SKM-1 (cell line): ENCODE data around the gene MRPL17.

Experiments used
- DNase-seq: peaks from one replicate; lab custom pipeline; 2025; ENCODE audit not compliant: unreplicated experiment; lab: John Stamatoyannopoulos, UW

MRPL17 gene

GRCh38 chr11:6655020-6655789, 27.9 kb downstream of the MRPL17 start:
- DNase-seq, result no peak

- no peak for DNase-seq
Measured at GRCh38 chr11:6654281-6655019, 28.7 kb downstream of the MRPL17 start.

GRCh38 chr11:6653656-6654055, 29.5 kb downstream of the MRPL17 start:
- no peak for DNase-seq

- DNase-seq, result no peak
Measured at GRCh38 chr11:6653097-6653496, 30.0 kb downstream of the MRPL17 start.

GRCh38 chr11:6652182-6652581, 31.0 kb downstream of the MRPL17 start:
- DNase-seq, result no peak

GRCh38 chr11:6650980-6651379, 32.2 kb downstream of the MRPL17 start:
- no peak for DNase-seq

- DNase-seq, result no peak
Measured at GRCh38 chr11:6650104-6650503, 33.0 kb downstream of the MRPL17 start.

GRCh38 chr11:6648501-6648900, 34.6 kb downstream of the MRPL17 start:
- no peak for DNase-seq

- DNase-seq, result no peak
Measured at GRCh38 chr11:6647836-6648235, 35.3 kb downstream of the MRPL17 start.

GRCh38 chr11:6646918-6647679, 36.0 kb downstream of the MRPL17 start:
- peak; percentile 95 for DNase-seq

GRCh38 chr11:6646576-6646917, 36.6 kb downstream of the MRPL17 start:
- DNase-seq, result peak; percentile 80

- DNase-seq, result peak; percentile 36
Measured at GRCh38 chr11:6646071-6646470, 37.1 kb downstream of the MRPL17 start.

- no peak for DNase-seq
Measured at GRCh38 chr11:6642957-6643356, 40.2 kb downstream of the MRPL17 start.

GRCh38 chr11:6640985-6641701, 42.0 kb downstream of the MRPL17 start:
- no peak for DNase-seq

- DNase-seq, result no peak
Measured at GRCh38 chr11:6640036-6640984, 42.8 kb downstream of the MRPL17 start.

GRCh38 chr11:6638429-6638828, 44.7 kb downstream of the MRPL17 start:
- no peak for DNase-seq

GRCh38 chr11:6637871-6638270, 45.3 kb downstream of the MRPL17 start:
- DNase-seq, result no peak

GRCh38 chr11:6636480-6636879, 46.7 kb downstream of the MRPL17 start:
- DNase-seq, result no peak

GRCh38 chr11:6635082-6635932, 47.8 kb downstream of the MRPL17 start:
- DNase-seq, result peak; percentile 84
